GM23248 (cell line): ENCODE data around the gene FAM219A. TPM values are rescaled to one million over a fixed set of nuclear protein-coding genes. Genes with fewer than 3 reads are reported as not detected.

Experiments used
- DNase-seq: peaks from one replicate; pipeline ENCODE4 v3.0.0-alpha.2; 2015
- H2AFZ ChIP-seq: fragments of 200-600 bp; sonication (generic); 2 replicates; pipeline ENCODE4 v1.6.1; 2016; ENCODE audit warnings: antibody characterized with exemption
- H3F3A ChIP-seq: fragments of 200-600 bp; sonication (generic); 2 replicates; pipeline ENCODE4 v1.6.1; 2016; ENCODE audit warnings: mild to moderate bottlenecking, antibody characterized with exemption, mixed run types; ENCODE audit not compliant: insufficient read depth
- H3K27ac ChIP-seq: fragments of 200-600 bp; sonication (generic); 2 replicates; pipeline ENCODE4 v1.5.1; 2016; ENCODE audit warnings: mild to moderate bottlenecking
- H3K27me3 ChIP-seq: fragments of 200-600 bp; sonication (generic); replicated peaks from 2 replicates; pipeline ENCODE4 v1.6.1; 2016; ENCODE audit warnings: mild to moderate bottlenecking; ENCODE audit not compliant: insufficient read depth
- H3K36me3 ChIP-seq: fragments of 200-600 bp; sonication (generic); 2 replicates; pipeline ENCODE4 v1.6.1; 2016; ENCODE audit warnings: low read depth, mild to moderate bottlenecking
- H3K4me1 ChIP-seq: fragments of 200-600 bp; sonication (generic); 2 replicates; pipeline ENCODE4 v1.6.1; 2016; ENCODE audit warnings: mild to moderate bottlenecking; ENCODE audit not compliant: insufficient read depth
- H3K4me2 ChIP-seq: fragments of 200-600 bp; sonication (generic); one replicate; pipeline ENCODE4 v1.6.1; 2016; ENCODE audit warnings: mild to moderate bottlenecking; ENCODE audit not compliant: unreplicated experiment
- H3K4me3 ChIP-seq: fragments of 200-600 bp; sonication (generic); 2 replicates; pipeline ENCODE4 v1.5.1; 2016; ENCODE audit warnings: mild to moderate bottlenecking
- H3K79me2 ChIP-seq: fragments of 200-600 bp; sonication (generic); 2 replicates; pipeline ENCODE4 v1.6.1; 2016; ENCODE audit warnings: mild to moderate bottlenecking; ENCODE audit not compliant: insufficient read depth
- H3K9ac ChIP-seq: fragments of 200-600 bp; sonication (generic); 2 replicates; pipeline ENCODE4 v1.6.1; 2016; ENCODE audit warnings: mild to moderate bottlenecking
- H3K9me2 ChIP-seq: fragments of 200-600 bp; sonication (generic); 2 replicates; pipeline ENCODE4 v1.6.1; 2016; ENCODE audit warnings: mixed run types, mild to moderate bottlenecking, moderate library complexity; ENCODE audit not compliant: insufficient read depth
- H3K9me3 ChIP-seq: fragments of 200-600 bp; sonication (generic); one replicate; pipeline ENCODE4 v1.6.1; 2017; ENCODE audit warnings: low read depth
- H4K20me1 ChIP-seq: fragments of 200-600 bp; sonication (generic); 2 replicates; pipeline ENCODE4 v1.6.0; 2016; ENCODE audit not compliant: insufficient read depth
- EZH2 ChIP-seq: fragments of 200-600 bp; sonication (generic); IDR thresholded peaks from 2 replicates; pipeline ENCODE4 v1.6.1; 2018; ENCODE audit warnings: antibody characterized with exemption, mild to moderate bottlenecking; ENCODE audit not compliant: insufficient read depth, poor library complexity, severe bottlenecking
- EZH2phosphoT487 ChIP-seq: fragments of 200-600 bp; sonication (generic); IDR thresholded peaks from 2 replicates; pipeline ENCODE4 v1.6.1; 2018; ENCODE audit warnings: antibody characterized with exemption, moderate library complexity, mild to moderate bottlenecking, low read depth; ENCODE audit not compliant: insufficient read depth
- WGBS, 2 experiments: methylation state at CpG; one replicate each; pipeline ENCODE4 v1.1.6; 2015 to 2017; ENCODE audit warnings: low lambda C conversion rate in 2 of 2, low coverage in 1 of 2; ENCODE audit errors: missing lambda C conversion rate in 2 of 2; 5-methylcytosine and 5-hydroxymethylcytosine counted together
- in situ Hi-C: fragments of 300-500 bp; cut with MboI; formaldehyde crosslinking; loops from 2 replicates; pipeline ENCODE4 v1.15.0; 2020
- polyA plus RNA-seq: library from polyadenylated mRNA; unstranded; fragments of >200 nt; fragmentation: Nextera tagmentation; extraction: Ambion mirVana; gene quantifications from 2 replicates; pipeline ENCODE4 v1.2.1, GENCODE V29; 2016
- total RNA-seq: library from RNA; depleted of rRNA; stranded (reverse); fragments of >200 nt; shearing (Covaris generic); gene quantifications from 2 replicates; pipeline ENCODE4 v1.2.3, GENCODE V29; 2014

The FAM219A gene
- total and polyA plus RNA-seq, 2 experiments from 2014 or later: 7.8 to 9.1 TPM

DNA sequence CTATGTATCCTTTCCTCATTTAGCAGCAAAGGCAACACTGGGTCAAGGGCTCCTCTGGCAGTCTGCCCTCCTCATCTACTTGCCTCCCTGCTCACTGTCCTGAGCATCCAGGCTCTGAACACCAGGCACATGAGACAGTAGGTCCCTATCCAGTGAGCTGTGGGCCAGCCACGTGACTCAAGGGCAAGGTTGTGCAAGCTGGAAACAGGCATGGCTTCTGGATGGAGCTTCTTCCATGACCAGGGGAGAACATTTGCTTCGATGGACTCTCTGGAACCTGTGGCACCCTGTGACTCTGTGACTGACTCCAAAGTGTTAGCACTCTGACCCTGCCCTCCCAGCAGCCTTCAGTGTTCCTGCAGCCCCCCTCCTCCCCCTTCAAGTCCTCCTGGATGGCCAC is 33.2 kb upstream of the FAM219A start:
- no peak overlapping the region for H2AFZ ChIP-seq
- H4K20me1 ChIP-seq: no peaks in the 10 kb centered on the region
- WGBS, 2 experiments: 14 to 17% methylated on average over 2 of the region's 2 CpGs
- in situ Hi-C loops: loop anchor here (10.0 kb wide), 1 partner anchor 57 kb away; no protein-coding TSS in a partner anchor
- no peaks in the 10 kb centered on the region for H3K4me1 ChIP-seq
- no peak for DNase-seq
- H3K4me3 ChIP-seq: no peak overlapping the region
- H3K4me2 ChIP-seq: no peak overlapping the region
- no peaks in the 10 kb centered on the region for H3K9me2 ChIP-seq
- H3K79me2 ChIP-seq: no peaks in the 10 kb centered on the region
- H3K9ac ChIP-seq: no peak overlapping the region
- no peaks in the 10 kb centered on the region for H3K9me3 ChIP-seq
- H3K27me3 ChIP-seq: peaks cover 19% of the 10 kb centered on the region; the same call in 1 of the 2 replicates
- no peak overlapping the region for H3K27ac ChIP-seq
- no peaks in the 10 kb centered on the region for H3K36me3 ChIP-seq
- no peak for TF ChIP-seq EZH2phosphoT487
- no peak for TF ChIP-seq EZH2
- H3F3A ChIP-seq: no peaks in the 10 kb centered on the region

DNA sequence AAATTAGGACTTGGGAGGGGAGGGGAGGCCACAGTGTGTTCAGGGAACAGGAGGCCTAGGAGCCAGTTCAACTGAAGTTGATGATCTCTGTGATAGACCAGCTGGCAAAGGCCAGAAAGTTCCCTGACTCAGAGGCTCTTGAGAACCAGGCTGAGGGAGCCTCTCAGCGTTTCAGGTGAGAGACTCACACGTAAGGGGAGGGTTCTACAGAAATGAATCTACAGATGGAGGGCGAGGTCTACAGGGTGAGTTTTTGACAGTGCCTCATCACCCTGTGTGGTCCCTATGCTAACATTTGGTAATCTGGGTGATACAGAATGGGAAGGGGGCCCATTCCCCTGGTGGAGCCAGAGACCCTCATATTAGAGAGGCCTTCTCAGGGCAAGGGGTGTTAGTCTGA is 32.4 kb upstream of the FAM219A start:
- in situ Hi-C loops: loop anchor here (10.0 kb wide), 1 partner anchor 56 kb away; no protein-coding TSS in a partner anchor

GRCh38 chr9:34490360-34490759 is 32.0 kb upstream of the FAM219A start:
- no peaks in the 10 kb centered on the region for H3F3A ChIP-seq
- H3K4me1 ChIP-seq: no peaks in the 10 kb centered on the region
- no peak overlapping the region for H2AFZ ChIP-seq
- in situ Hi-C loops: loop anchor here (10.0 kb wide), 1 partner anchor 56 kb away; no protein-coding TSS in a partner anchor
- no peaks in the 10 kb centered on the region for H3K9me2 ChIP-seq
- H3K36me3 ChIP-seq: no peaks in the 10 kb centered on the region
- H3K27me3 ChIP-seq: peaks cover 20% of the 10 kb centered on the region; the same call in 1 of the 2 replicates
- no peaks in the 10 kb centered on the region for H4K20me1 ChIP-seq
- H3K4me2 ChIP-seq: no peak overlapping the region
- H3K9ac ChIP-seq: no peak overlapping the region
- no peaks in the 10 kb centered on the region for H3K9me3 ChIP-seq
- H3K27ac ChIP-seq: no peak overlapping the region
- H3K4me3 ChIP-seq: no peak overlapping the region
- TF ChIP-seq EZH2phosphoT487 (no peak), EZH2 (no peak)
- H3K79me2 ChIP-seq: no peaks in the 10 kb centered on the region
- 18 to 20% methylated on average over 1 of the region's 1 CpG for WGBS, 2 experiments
- DNase-seq: no peak

More for the DNA sequence above, 32.4 kb upstream of the FAM219A start:
- H3K4me1 ChIP-seq: no peaks in the 10 kb centered on the region
- H2AFZ ChIP-seq: no peak overlapping the region
- H3K9me2 ChIP-seq: no peaks in the 10 kb centered on the region
- H3K4me3 ChIP-seq: no peak overlapping the region
- no peaks in the 10 kb centered on the region for H3F3A ChIP-seq
- no peaks in the 10 kb centered on the region for H4K20me1 ChIP-seq
- no peak for DNase-seq
- H3K9ac ChIP-seq: no peak overlapping the region
- no peaks in the 10 kb centered on the region for H3K79me2 ChIP-seq
- peaks cover 20% of the 10 kb centered on the region; the same call in 1 of the 2 replicates for H3K27me3 ChIP-seq
- TF ChIP-seq EZH2phosphoT487 (no peak), EZH2 (no peak)
- no peak overlapping the region for H3K27ac ChIP-seq
- 14 to 19% methylated on average over 3 of the region's 3 CpGs for WGBS, 2 experiments
- no peak overlapping the region for H3K4me2 ChIP-seq
- no peaks in the 10 kb centered on the region for H3K9me3 ChIP-seq
- H3K36me3 ChIP-seq: no peaks in the 10 kb centered on the region

GRCh38 chr9:34486572-34486971 is 28.2 kb upstream of the FAM219A start:
- no peak for DNase-seq
- H3K79me2 ChIP-seq: no peaks in the 10 kb centered on the region
- no peak overlapping the region for H3K27ac ChIP-seq
- in situ Hi-C loops: no loop called here
- no peaks in the 10 kb centered on the region for H3K9me3 ChIP-seq
- 31 to 33% methylated on average over 3 of the region's 3 CpGs for WGBS, 2 experiments
- H3F3A ChIP-seq: no peaks in the 10 kb centered on the region
- no peaks in the 10 kb centered on the region for H3K36me3 ChIP-seq
- no peaks in the 10 kb centered on the region for H4K20me1 ChIP-seq
- no peak overlapping the region for H2AFZ ChIP-seq
- no peaks in the 10 kb centered on the region for H3K4me1 ChIP-seq
- no peaks in the 10 kb centered on the region for H3K9me2 ChIP-seq
- no peak for TF ChIP-seq EZH2
- no peak for TF ChIP-seq EZH2phosphoT487
- H3K9ac ChIP-seq: no peak overlapping the region
- H3K27me3 ChIP-seq: peaks cover 24% of the 10 kb centered on the region; the same call in 1 of the 2 replicates
- H3K4me3 ChIP-seq: no peak overlapping the region
- no peak overlapping the region for H3K4me2 ChIP-seq

DNA sequence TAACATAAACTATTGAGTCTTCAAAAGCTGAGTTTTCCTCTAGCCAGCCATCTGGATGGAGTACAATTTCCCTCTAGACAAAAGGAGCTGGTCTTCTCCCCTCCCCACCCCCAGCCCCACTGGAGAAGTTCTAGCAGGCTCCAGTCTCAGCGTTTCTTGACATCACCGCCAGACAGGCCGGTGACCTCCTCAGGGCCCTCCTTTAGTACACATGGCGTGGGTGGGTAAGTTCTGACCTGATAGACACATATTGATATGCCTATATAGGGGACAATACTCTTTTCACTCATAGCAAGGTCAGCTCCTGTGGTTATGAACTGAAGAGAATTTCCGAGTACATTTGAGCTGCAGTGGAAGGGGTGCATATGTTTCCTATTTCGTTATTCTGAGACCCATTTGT is 27.5 kb upstream of the FAM219A start:
- no peak overlapping the region for H3K27ac ChIP-seq
- no peaks in the 10 kb centered on the region for H3F3A ChIP-seq
- H3K4me2 ChIP-seq: no peak overlapping the region
- no peaks in the 10 kb centered on the region for H3K79me2 ChIP-seq
- TF ChIP-seq EZH2phosphoT487 (no peak), EZH2 (no peak)
- no peak overlapping the region for H2AFZ ChIP-seq
- H3K27me3 ChIP-seq: peaks cover 21% of the 10 kb centered on the region; the same call in 1 of the 2 replicates
- in situ Hi-C loops: no loop called here
- no peaks in the 10 kb centered on the region for H3K9me3 ChIP-seq
- H3K4me3 ChIP-seq: no peak overlapping the region
- no peak for DNase-seq
- H3K9ac ChIP-seq: no peak overlapping the region
- 37 to 38% methylated on average over 6 of the region's 6 CpGs for WGBS, 2 experiments
- H3K4me1 ChIP-seq: no peaks in the 10 kb centered on the region
- H3K36me3 ChIP-seq: no peaks in the 10 kb centered on the region
- no peaks in the 10 kb centered on the region for H3K9me2 ChIP-seq
- no peaks in the 10 kb centered on the region for H4K20me1 ChIP-seq
